DMS79 treated with DMSO at 0.1 percent for 48 hours (cell line): Measurements from ENCODE around the gene CLIP1.
"Not testable (repeated sequence)": the region's sequence is repeated elsewhere in the genome, so short reads cannot be mapped to it uniquely, and the experiment has no call there.

ENCODE experiments used
- DNase-seq: peaks from one replicate; lab custom pipeline; 2025; lab: John Stamatoyannopoulos, UW

The CLIP1 gene

GRCh38 chr12:122310626-122311333 lies 111.7 kb downstream of the CLIP1 start:
- DNase-seq: no peak

- no peak for DNase-seq
Measured at GRCh38 chr12:122309564-122310121, 112.8 kb downstream of the CLIP1 start.

GRCh38 chr12:122308811-122309210 lies 113.7 kb downstream of the CLIP1 start:
- no peak for DNase-seq

GRCh38 chr12:122306407-122306806 lies 116.1 kb downstream of the CLIP1 start:
- no peak for DNase-seq

GRCh38 chr12:122304924-122305323 lies 117.5 kb downstream of the CLIP1 start:
- DNase-seq: no peak

GRCh38 chr12:122303068-122303467 lies 119.4 kb downstream of the CLIP1 start:
- no peak for DNase-seq

GRCh38 chr12:122298071-122298748 lies 124.3 kb downstream of the CLIP1 start:
- no peak for DNase-seq

- no peak for DNase-seq
Measured at GRCh38 chr12:122297494-122297893, 125.0 kb downstream of the CLIP1 start.

- DNase-seq: no peak
Measured at GRCh38 chr12:122295877-122296276, 126.6 kb downstream of the CLIP1 start.

GRCh38 chr12:122293081-122293480 lies 129.4 kb downstream of the CLIP1 start:
- DNase-seq: no peak

- DNase-seq: no peak
Measured at GRCh38 chr12:122291431-122291830, 131.0 kb downstream of the CLIP1 start.

GRCh38 chr12:122283680-122284079 lies 138.8 kb downstream of the CLIP1 start:
- DNase-seq: no peak

- no peak for DNase-seq
Measured at GRCh38 chr12:122282061-122282460, 140.4 kb downstream of the CLIP1 start.

- DNase-seq: no peak
Measured at GRCh38 chr12:122276242-122276641, 146.2 kb downstream of the CLIP1 start.

GRCh38 chr12:122275459-122275858 lies 147.0 kb downstream of the CLIP1 start:
- DNase-seq: no peak

GRCh38 chr12:122266230-122266901 lies 156.1 kb downstream of the CLIP1 start, which contains the start of gene VPS33A:
VPS33A (minus strand) TSS chr12:122266494; CDS start chr12:122266408, 86 bp downstream.
- DNase-seq: peak; percentile 90

GRCh38 chr12:122265886-122266229 lies 156.6 kb downstream of the CLIP1 start:
- DNase-seq: no peak

- DNase-seq: no peak
Measured at GRCh38 chr12:122265476-122265875, 157.0 kb downstream of the CLIP1 start.

- DNase-seq: not testable (repeated sequence)
Measured at GRCh38 chr12:122260735-122261134, 161.7 kb downstream of the CLIP1 start.

- not testable (repeated sequence) for DNase-seq
Measured at GRCh38 chr12:122258939-122259338, 163.5 kb downstream of the CLIP1 start.

- DNase-seq: not testable (repeated sequence)
Measured at GRCh38 chr12:122258462-122258861, 164.0 kb downstream of the CLIP1 start.

GRCh38 chr12:122250536-122250935 lies 171.9 kb downstream of the CLIP1 start:
- DNase-seq: no peak

- DNase-seq: peak; percentile 88
Measured at GRCh38 chr12:122250047-122250446, 172.4 kb downstream of the CLIP1 start.
